Measurements from ENCODE around the gene DCDC2. TPM values are rescaled to one million over a fixed set of nuclear protein-coding genes. Genes with fewer than 3 reads are reported as not detected.
"Not testable (repeated sequence)": the region's sequence is repeated elsewhere in the genome, so short reads cannot be mapped to it uniquely, and the experiment has no call there.

DCDC2 gene
- total RNA-seq, 1 donor from 2014 or later, result not detected

GRCh38 chr6:24401458-24401857 lies 43.6 kb upstream of the DCDC2 start:
- no peak for DNase-seq
- Mint-ChIP-seq H3K9me3 (ENCODE audit: unreplicated experiment) (peaks cover 2% of the 10 kb centered on the region), H3K4me1 (ENCODE audit: low read depth, unreplicated experiment) (peaks cover 1% of the 10 kb centered on the region), H3K36me3 (ENCODE audit: unreplicated experiment) (peaks cover 6% of the 10 kb centered on the region), H3K27ac (ENCODE audit: unreplicated experiment) (no peak overlapping the region), H3K27me3 (ENCODE audit: unreplicated experiment) (peaks cover 4% of the 10 kb centered on the region), H3K4me3 (ENCODE audit: unreplicated experiment) (no peak overlapping the region)
- TF ChIP-seq CTCF (IDR thresholded peaks at IDR 0.05; ENCODE audit: partially characterized antibody, unreplicated experiment), result no peak

- H3K4me1 Mint-ChIP-seq (ENCODE audit: low read depth, unreplicated experiment); H3K9me3 Mint-ChIP-seq (ENCODE audit: unreplicated experiment); H3K36me3 Mint-ChIP-seq (ENCODE audit: unreplicated experiment); H3K4me3 Mint-ChIP-seq (ENCODE audit: unreplicated experiment); DNase-seq; H3K27me3 Mint-ChIP-seq (ENCODE audit: unreplicated experiment); H3K27ac Mint-ChIP-seq (ENCODE audit: unreplicated experiment): not testable (repeated sequence)
Observed at GRCh38 chr6:24400045-24401039, 42.5 kb upstream of the DCDC2 start.

GRCh38 chr6:24397631-24398030 lies 39.8 kb upstream of the DCDC2 start:
- Mint-ChIP-seq H3K4me1 (ENCODE audit: low read depth, unreplicated experiment) (no peaks in the 10 kb centered on the region), H3K36me3 (ENCODE audit: unreplicated experiment) (peaks cover 10% of the 10 kb centered on the region), H3K4me3 (ENCODE audit: unreplicated experiment) (no peak overlapping the region), H3K9me3 (ENCODE audit: unreplicated experiment) (no peaks in the 10 kb centered on the region), H3K27ac (ENCODE audit: unreplicated experiment) (no peak overlapping the region), H3K27me3 (ENCODE audit: unreplicated experiment) (peaks cover 2% of the 10 kb centered on the region)
- no peak for DNase-seq
- TF ChIP-seq CTCF (IDR thresholded peaks at IDR 0.05; ENCODE audit: partially characterized antibody, unreplicated experiment), result no peak

- Mint-ChIP-seq H3K27ac (ENCODE audit: unreplicated experiment) (no peak overlapping the region), H3K36me3 (ENCODE audit: unreplicated experiment) (peaks cover 10% of the 10 kb centered on the region), H3K4me1 (ENCODE audit: low read depth, unreplicated experiment) (no peaks in the 10 kb centered on the region), H3K27me3 (ENCODE audit: unreplicated experiment) (peaks cover 3% of the 10 kb centered on the region), H3K4me3 (ENCODE audit: unreplicated experiment) (no peak overlapping the region), H3K9me3 (ENCODE audit: unreplicated experiment) (no peaks in the 10 kb centered on the region)
- no peak for DNase-seq
- TF ChIP-seq CTCF (IDR thresholded peaks at IDR 0.05; ENCODE audit: partially characterized antibody, unreplicated experiment), result no peak
Observed at GRCh38 chr6:24396824-24397223, 39.0 kb upstream of the DCDC2 start.

- Mint-ChIP-seq H3K36me3 (ENCODE audit: unreplicated experiment) (peaks cover 10% of the 10 kb centered on the region), H3K9me3 (ENCODE audit: unreplicated experiment) (no peaks in the 10 kb centered on the region), H3K27me3 (ENCODE audit: unreplicated experiment) (peaks cover 2% of the 10 kb centered on the region), H3K4me1 (ENCODE audit: low read depth, unreplicated experiment) (no peaks in the 10 kb centered on the region), H3K4me3 (ENCODE audit: unreplicated experiment) (no peak overlapping the region), H3K27ac (ENCODE audit: unreplicated experiment) (no peak overlapping the region)
- no peak for TF ChIP-seq CTCF (IDR thresholded peaks at IDR 0.05; ENCODE audit: partially characterized antibody, unreplicated experiment)
- no peak for DNase-seq
Observed at GRCh38 chr6:24394780-24395437, 37.0 kb upstream of the DCDC2 start.
